HFF-Myc (cell line): Measurements from ENCODE around the gene STMN3.

Experiments used
- DNase-seq: peaks from one replicate; pipeline ENCODE4 v3.0.0-alpha.2; 2011; ENCODE audit warnings: low read depth; ENCODE audit errors: extremely low read depth
- H3K4me3 ChIP-seq: replicated peaks from 2 replicates; pipeline ENCODE4 v1.5.1; 2011; ENCODE audit warnings: low read depth, mild to moderate bottlenecking, control low read depth, low read length
- CTCF ChIP-seq: IDR thresholded peaks from 2 replicates; pipeline ENCODE4 v1.5.1; 2012; ENCODE audit warnings: mild to moderate bottlenecking, low read depth, low read length, control low read depth; ENCODE audit errors: missing control alignments

STMN3 gene

GRCh38 chr20:63627751-63628245, 25.4 kb downstream of the STMN3 start:
- H3K4me3 ChIP-seq = peak overlapping the region; percentile 96
- no peak for TF ChIP-seq CTCF
- no peak for DNase-seq

DNA sequence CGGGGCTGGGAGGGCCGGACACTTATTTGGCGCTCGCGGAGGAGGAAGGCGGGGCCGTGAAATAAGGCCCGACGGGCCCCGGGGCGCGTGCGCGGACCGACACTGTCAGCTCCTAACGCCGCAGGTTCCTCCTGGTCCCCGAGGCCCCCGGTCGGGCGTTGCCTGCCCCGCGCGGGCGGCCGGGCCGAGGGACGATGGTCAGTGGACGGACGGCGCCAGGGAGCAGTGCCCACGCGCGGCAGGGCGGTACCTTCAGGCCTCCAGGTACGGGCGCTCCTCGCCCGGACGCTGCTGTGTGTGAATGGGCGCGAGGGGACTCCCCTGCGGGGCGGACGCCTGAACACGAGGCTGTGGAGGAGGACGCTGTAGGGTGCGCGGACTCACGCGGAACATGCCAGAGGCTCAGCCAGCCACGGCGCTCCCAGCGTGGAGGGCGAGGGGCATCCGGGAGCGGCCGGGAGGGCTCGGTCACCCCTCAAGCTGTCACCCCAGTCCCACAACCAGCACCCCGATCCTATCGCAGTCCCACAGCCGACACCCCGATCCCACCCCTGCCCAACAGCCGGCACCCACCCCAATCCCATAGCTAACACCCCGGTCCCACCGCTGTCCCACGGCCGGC, 26.0 kb downstream of the STMN3 start:
- DNase-seq = peak; percentile 59
- peak overlapping the region; percentile 96 for H3K4me3 ChIP-seq
- no peak for TF ChIP-seq CTCF

DNA sequence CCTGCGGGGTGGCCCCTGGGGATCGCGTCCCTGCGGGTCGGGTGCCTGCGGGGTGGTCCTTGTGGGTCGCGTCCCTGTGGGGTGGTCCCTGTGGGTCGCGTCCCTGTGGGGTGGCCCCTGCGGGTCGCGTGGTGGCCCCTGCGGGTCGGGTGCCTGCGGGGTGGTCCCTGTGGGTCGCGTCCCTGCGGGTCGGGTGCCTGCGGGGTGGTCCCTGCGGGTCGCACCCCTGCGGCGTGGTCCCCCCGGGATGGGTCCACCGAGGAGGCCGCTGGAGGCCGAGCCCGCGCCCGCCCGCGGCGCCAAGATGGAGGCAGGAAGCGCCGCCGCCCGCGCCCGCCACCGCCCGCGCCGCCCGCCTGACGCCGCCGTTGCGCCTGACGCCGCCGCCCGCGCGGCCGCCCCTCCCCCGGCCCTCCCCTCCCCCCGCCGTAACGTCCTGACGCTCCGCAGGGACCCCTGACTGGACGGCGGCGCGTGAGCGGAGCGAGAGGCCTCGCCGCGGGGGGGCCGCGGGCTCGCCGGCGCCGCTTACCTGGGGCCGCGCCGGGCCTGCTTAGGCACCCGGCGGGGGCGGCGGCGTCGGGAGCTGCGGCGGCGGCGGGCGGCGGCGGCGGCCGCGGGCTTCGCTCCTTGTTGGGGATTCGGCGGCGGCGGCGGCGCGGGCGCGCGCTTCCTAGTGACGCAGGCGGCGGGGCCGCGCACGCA, 26.6 kb downstream of the STMN3 start, which contains the start of gene GMEB2:
GMEB2 (minus strand) TSS at position 678 of the 705 bp plus-strand sequence. CDS start 7,704 bp downstream, outside the sequence.
- peak within 1 kb of the TSS; percentile 96 for H3K4me3 ChIP-seq
- no peak for DNase-seq
- TF ChIP-seq CTCF = no peak

GRCh38 chr20:63625771-63626423, 27.3 kb downstream of the STMN3 start:
- no peak for TF ChIP-seq CTCF
- no peak for DNase-seq
- H3K4me3 ChIP-seq = peak overlapping the region; percentile 80

GRCh38 chr20:63624486-63624885, 28.7 kb downstream of the STMN3 start:
- no peak for DNase-seq
- no peak for TF ChIP-seq CTCF

GRCh38 chr20:63622732-63623131, 30.5 kb downstream of the STMN3 start:
- no peak for TF ChIP-seq CTCF
- no peak overlapping the region for H3K4me3 ChIP-seq
- DNase-seq = no peak

More at GRCh38 chr20:63624486-63624885, 28.7 kb downstream of the STMN3 start:
- H3K4me3 ChIP-seq = no peak overlapping the region
